Stimulated activated naive CD8-positive, alpha-beta T cell treated with anti-CD3 and anti-CD28 coated beads, Interleukin-15, Interleukin-2, amounts not matched to agents 100 U/mL and 50 U/mL, for 24 hours (primary cell): ENCODE data around the gene RET.
A peak's percentile ranks its signal among the peaks of the same experiment; 100 is the strongest.

Experiments used
- ATAC-seq: fragments of 150-1000 bp; cut with Tn5 transposase; one replicate; pipeline ENCODE4 v1.10.0; 2021
- DNase-seq: peaks from one replicate; pipeline ENCODE4 v3.0.0; 2021

RET gene

DNA sequence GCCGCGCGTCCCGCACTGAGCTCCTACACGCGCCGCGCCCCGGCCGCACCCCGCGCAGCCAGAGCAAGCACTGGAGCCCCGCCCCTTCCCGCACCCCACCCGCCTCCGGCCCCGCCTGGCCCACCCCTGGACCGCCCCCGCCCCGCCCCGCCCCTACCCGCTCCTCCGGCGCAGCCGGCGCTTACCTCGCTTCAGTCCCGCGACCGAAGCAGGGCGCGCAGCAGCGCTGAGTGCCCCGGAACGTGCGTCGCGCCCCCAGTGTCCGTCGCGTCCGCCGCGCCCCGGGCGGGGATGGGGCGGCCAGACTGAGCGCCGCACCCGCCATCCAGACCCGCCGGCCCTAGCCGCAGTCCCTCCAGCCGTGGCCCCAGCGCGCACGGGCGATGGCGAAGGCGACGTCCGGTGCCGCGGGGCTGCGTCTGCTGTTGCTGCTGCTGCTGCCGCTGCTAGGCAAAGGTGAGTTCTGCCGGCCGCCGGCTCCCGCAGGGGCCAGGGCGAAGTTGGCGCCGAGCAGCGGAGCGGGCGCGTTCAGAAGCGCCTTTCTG, at the start of gene RET:
TSS of gene RET (plus strand) at position 194 of the 545 bp plus-strand sequence. CDS start at position 384, 190 bp downstream.
- ATAC-seq (no peak), DNase-seq (peak; percentile 14)

GRCh38 chr10:43027331-43027955, 49.4 kb upstream of the RET start:
- ATAC-seq = no peak
- no peak for DNase-seq

DNA sequence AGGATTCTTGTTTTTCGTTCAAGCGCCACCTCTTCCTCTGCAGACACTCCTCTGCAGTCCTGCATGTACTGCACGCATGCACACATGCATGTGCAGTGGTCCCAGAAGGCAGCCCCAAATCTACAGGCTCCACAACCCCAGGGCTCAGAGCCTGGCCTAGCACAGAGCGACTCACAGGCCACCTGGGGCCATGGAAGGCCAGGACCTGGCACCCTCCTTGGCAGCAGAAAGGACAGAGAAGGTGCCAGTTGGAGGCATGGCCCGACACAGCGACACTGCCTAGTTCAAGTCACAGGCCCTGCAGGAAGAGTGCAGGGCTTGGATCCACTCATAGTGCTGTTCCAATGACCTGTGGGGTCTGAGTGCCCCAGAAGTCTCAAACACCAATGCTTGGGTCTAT, 48.7 kb upstream of the RET start:
- DNase-seq (no peak), ATAC-seq (peak; percentile 31)

- no peak for DNase-seq
- no peak for ATAC-seq
Observed at GRCh38 chr10:43029043-43029442, 47.8 kb upstream of the RET start.

DNA sequence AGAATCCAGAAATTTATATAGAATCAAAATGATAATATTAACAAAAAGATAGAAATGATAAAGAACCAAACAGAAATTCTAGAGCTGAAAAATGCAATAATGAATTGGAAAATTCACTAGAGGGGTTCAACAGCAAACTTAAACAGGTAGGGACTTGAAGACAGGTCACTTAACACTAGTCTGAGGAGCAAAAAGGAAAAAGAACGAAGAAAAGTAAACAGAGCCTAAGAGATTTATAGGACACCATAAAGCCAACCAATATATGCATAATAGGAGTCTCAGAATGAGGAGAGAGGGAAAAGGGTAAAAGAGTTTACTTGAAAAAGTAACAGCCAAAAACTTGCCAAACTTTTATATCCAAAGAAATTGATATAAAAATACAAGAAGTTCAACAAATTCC, 44.3 kb upstream of the RET start:
- DNase-seq (no peak), ATAC-seq (no peak)

DNA sequence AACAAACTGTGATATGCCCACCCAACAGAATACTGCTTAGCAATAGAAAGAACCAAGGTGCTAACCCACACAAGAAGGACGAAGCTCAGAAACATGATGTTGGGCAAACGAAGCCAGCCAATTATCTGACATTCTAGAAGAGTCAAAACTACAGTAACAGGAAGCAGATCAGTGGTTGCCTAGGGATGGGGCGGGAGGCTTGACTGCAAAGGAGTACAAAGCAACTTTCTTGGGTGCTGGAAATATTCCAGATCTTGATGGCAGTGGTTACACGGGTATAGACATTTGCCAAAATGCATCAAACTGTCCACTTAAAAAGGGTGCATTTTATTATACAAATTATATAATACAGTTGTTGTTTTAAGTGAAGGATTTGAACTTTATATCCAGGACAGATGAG, 41.1 kb upstream of the RET start:
- DNase-seq = no peak
- ATAC-seq = no peak

DNA sequence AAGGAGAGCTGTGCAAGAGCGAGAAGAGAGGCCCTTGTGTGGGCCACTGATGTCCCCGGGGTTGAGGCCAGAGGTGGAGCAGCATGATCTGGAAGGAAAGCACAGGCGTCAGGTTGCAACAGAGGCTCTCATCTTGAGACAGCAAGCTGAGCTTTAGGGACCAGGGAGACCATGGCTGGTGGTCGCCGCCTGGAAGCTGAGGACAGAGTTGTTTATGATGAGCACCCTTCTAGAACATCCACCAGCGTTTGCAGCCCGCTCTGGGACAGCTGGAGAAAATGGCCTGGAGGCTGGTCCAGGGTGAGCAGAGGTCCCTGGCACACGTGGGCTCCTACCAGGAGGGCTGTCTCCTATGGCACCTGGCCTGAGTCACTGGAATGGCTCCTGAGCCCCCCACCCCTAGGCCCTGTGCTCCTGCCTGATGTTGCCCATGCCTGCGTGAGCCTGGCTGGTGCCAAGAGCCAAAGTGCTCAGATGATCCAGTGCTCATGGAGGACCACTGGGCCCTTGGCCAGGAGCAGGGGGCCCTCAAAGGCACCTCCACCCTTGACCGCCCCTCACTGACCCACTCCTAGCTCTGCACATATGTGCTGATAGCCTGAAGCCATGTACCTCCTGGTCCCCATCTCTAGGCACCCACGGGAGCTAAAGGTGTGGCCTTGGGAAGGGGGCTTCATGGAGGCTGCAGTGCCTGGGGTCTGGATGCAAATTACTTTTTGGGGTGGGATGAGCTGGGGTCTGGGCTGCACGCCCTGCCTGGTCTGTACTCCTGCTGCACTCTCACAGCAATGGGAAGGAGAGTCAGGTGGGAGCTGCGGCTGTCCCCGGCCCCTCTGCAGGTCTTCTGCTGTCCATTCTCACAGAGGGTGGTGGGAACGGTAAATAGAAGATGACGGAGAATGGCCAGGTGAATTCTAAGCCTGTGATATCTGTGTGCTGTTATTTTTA, 40.1 kb upstream of the RET start:
- DNase-seq = no peak
- no peak for ATAC-seq

DNA sequence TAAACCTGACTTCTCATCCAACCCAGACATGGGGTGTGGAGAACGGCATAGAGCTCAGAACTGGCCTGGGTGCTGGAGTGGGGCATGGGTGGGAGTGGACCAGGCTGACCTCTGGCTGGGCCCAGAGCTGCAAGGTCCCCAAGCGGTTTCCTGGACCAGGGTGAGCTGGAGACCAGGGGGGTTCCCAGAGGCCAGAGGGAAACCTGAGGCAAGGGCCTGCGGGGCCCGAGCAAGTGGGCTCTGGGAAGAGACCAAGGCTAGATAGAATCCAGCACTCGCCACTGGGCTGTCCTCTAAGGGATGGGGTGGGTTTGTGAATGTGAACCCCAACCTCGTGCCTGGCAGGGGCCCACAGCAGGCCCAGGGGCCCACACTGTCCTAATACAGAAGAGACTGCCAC, 39.4 kb upstream of the RET start:
- no peak for DNase-seq
- no peak for ATAC-seq

GRCh38 chr10:43037942-43038782, 38.7 kb upstream of the RET start:
- no peak for DNase-seq
- no peak for ATAC-seq

DNA sequence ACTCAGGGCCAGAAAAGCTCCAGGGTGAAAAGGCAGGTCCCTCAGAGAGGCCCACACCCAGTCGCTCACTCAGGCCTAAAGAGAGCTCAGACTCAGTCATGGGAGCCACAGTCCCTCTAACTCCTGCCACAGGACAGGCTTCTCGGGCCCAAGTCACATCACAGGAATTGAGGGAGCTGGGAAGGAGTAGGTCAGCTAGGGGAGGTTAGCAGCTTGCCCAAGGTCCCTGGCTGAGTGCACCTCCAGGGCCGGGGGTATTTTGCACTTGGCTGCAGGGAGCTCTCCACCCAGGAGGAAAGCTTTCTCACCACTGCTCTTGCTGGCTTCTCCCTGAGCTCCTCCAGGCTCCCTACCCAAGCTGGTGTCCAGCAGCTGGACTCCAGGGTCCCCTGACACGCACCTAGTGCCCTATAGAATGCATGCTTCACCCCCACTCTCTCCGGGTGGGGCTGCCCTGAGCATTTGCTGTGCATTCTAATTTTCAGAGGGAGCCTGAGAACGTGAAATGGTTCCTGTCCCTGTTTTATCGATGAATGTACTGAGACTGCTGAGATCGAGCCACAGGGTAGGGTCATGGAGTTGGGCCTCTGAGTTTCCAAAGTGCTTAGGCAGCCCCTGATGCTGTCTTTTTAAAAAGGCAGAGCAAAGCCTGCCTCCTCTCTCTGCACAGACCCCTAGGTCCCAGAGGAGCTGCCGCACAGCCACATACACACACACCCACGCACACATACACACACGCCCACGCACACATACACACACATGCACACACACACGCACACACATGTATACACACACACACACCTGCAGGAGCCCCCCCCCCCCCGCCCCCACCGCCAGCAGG, 37.9 kb upstream of the RET start:
- ATAC-seq (no peak), DNase-seq (no peak)

- peak; percentile 7 for ATAC-seq
Observed at GRCh38 chr10:43039624-43040481, 37.0 kb upstream of the RET start.

GRCh38 chr10:43040482-43041256, 36.2 kb upstream of the RET start:
- DNase-seq (no peak), ATAC-seq (no peak)

More at GRCh38 chr10:43039624-43040481, 37.0 kb upstream of the RET start:
- DNase-seq = no peak

GRCh38 chr10:43041422-43042342, 35.2 kb upstream of the RET start:
- DNase-seq (no peak), ATAC-seq (no peak)

DNA sequence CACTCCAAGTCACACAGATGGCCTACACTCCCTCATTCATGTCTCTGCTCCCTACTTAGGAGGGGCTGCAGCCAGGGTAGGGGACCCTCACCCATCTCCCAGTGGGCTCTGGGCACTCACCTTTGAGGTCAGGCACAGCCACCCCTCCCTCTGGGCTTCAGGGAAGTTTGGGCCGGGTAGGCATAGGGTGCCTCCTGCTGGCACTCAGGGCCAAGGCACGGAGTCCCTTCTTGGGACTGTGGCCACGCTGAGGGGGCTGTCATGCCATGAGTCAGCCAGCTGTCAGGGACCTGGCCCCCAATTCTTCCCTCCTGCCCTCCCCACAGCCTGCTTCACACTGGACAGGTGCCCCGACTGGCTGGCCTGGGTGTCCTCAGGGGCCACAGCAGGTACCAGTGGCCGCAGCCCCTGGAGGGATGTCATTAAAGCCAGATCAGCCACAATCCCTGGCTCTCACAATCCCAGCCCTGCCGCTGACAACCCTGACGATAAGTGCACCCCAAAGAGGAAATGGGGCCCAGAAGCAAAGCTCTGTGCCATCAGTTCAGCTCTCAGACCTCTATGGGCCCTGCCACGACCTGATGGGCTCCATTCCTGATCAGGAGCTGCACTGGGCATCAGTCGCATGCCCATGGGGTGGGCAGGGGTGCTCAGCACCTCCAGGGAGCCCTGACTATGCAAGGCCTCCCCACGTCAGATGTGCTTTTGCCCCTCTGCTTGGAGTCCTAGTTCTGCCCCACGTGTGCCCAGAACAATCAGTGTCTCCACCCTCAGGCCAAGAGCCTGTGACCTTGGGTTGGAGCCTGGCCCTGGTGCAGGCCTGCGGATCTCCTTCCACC, 34.1 kb upstream of the RET start:
- no peak for DNase-seq
- ATAC-seq = no peak

- ATAC-seq = no peak
- DNase-seq = no peak
Observed at GRCh38 chr10:43043342-43043772, 33.5 kb upstream of the RET start.

DNA sequence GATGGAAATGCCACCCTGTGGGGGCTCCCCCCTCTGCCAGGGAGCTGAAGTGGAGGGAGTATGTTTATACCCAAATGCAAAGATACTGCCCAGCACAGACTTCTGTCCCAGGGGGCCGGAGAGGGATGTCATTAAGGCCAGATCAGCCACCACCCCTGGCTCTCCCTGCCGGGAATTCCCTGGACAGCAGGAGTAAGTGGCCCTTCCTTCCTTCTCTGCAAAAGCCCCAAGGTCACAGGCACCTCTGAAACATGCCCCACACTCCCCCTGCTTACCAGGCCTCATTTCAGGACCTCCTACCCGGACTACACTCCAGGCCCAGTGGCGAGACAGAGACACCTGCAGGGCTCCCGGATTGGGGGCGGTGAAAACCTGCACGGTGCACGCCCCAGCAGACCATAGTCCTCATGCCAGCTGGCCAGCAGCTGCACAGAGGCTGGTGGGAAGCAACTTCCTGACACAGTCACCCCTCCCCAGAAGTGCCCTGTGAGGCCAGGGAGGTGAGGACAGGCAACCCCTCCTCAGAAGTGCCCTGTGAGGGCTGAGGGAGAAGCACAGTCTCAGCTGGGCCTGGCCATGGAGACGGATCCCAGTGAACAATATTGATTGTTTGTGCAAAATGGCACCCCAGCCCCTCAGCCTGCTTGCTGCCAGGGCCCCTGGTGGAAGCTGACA, 33.0 kb upstream of the RET start:
- DNase-seq (no peak), ATAC-seq (no peak)

DNA sequence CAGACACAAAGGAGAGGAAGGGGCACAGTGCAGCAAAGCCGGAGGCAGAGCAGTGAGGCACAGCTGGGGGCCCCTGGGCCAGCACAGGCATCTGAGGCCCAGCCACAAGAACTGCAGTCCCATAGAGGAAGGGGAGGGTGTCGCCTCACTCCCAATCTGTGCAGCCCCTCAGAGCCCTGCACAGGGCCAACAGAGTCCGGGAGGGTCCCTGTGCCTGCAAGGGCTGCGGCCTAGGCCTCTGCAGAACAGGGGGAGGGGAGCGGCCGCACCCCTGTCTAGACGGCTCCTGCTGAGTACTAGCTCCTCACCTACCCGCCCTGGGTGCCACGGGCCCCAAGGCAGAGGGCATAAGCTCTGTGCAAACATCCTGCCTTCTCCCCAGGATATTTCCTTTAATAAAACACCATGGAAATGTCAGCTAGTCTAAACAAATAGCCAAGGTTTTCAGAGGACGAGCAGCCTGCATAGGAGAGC, 32.4 kb upstream of the RET start:
- DNase-seq (no peak), ATAC-seq (no peak)
